ENCODE data around the gene CTBP2. TPM values are rescaled to one million over a fixed set of nuclear protein-coding genes. Genes with fewer than 3 reads are reported as not detected.

CTBP2 gene
- total and polyA plus RNA-seq, 10 donors = 6.7 to 74.4 (median 40.1) TPM

DNA sequence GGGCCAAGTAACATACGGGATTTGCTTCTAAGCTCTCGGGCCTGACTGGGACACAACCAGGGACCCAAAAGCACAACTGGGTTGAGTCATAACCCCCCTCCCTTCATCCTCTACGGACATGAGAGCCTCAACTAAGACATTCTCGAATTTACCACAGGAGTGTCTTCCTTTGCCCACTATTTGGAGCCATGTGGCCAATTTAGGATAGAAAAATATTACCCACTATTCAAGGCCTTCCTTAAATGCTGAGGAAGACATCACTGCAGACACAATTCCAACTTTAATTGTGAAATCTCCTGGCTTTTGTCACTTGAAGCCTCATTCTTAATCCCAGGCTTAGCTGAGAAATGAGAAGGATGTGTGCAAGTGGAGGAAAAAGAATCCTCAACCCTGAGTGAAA lies 11.8 kb downstream of the CTBP2 start:
- H3K36me3 ChIP-seq = peaks cover 0 to 6% (median 0%) of the 10 kb centered on the region in 6 donors
- H3K4me3 ChIP-seq = no peak overlapping the region
- H3K27me3 ChIP-seq (replicated peaks in 1 of 7) = peaks cover 0 to 90% (median 5%) of the 10 kb centered on the region in 7 donors
- peaks cover 43 to 100% (median 93%) of the 10 kb centered on the region in 6 donors for H3K4me1 ChIP-seq
- H3K9me3 ChIP-seq = no peaks in the 10 kb centered on the region
- intact Hi-C loops (cut with DNase I; ENCODE audit: low total_unique reads) = no loop called here
- peak overlapping the region in 4 of 8 donors; percentile 32 to 75 (median 62) for H3K27ac ChIP-seq
- WGBS, 5 donors = 32 to 50% (median 46%) methylated on average over 4 of the region's 4 CpGs
- DNase-seq = no peak
- no peak for TF ChIP-seq POLR2A (IDR thresholded peaks at IDR 0.05)
- no peak for TF ChIP-seq POLR2AphosphoS5 (IDR thresholded peaks at IDR 0.05)
- TF ChIP-seq, protein P1, sequence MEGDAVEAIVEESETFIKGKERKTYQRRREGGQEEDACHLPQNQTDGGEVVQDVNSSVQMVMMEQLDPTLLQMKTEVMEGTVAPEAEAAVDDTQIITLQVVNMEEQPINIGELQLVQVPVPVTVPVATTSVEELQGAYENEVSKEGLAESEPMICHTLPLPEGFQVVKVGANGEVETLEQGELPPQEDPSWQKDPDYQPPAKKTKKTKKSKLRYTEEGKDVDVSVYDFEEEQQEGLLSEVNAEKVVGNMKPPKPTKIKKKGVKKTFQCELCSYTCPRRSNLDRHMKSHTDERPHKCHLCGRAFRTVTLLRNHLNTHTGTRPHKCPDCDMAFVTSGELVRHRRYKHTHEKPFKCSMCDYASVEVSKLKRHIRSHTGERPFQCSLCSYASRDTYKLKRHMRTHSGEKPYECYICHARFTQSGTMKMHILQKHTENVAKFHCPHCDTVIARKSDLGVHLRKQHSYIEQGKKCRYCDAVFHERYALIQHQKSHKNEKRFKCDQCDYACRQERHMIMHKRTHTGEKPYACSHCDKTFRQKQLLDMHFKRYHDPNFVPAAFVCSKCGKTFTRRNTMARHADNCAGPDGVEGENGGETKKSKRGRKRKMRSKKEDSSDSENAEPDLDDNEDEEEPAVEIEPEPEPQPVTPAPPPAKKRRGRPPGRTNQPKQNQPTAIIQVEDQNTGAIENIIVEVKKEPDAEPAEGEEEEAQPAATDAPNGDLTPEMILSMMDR (IDR thresholded peaks at IDR 0.05 in 8 of 11, conservative IDR thresholded peaks at IDR 0.05 in 3 of 11) = no peak

DNA sequence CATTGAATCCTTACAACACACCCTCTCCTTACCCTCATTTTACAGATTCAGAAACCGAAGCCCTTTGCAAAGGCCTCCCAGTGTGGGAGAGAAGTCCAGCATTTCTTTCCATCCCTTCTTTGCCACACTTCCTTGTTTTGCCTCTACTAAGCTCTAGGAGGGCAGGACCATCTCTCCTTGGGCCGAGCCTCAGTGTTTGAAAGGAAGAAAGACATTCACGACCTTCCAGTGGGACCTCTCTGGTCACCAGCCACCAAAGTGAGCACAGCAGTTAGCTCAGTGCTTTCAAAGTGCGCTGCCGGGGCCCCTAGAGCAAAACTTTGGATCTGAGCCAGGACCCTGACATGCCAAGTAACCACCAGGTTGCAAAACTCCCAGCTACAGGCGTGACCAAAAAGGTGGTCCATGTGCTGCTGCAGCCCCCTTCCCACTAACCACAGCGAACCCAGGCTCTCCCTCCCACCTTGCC lies 12.4 kb downstream of the CTBP2 start:
- peaks cover 0 to 6% (median 0%) of the 10 kb centered on the region in 6 donors for H3K36me3 ChIP-seq
- H3K9me3 ChIP-seq = no peaks in the 10 kb centered on the region
- H3K4me1 ChIP-seq = peaks cover 38 to 100% (median 89%) of the 10 kb centered on the region in 6 donors
- TF ChIP-seq, protein P1 (IDR thresholded peaks at IDR 0.05 in 8 of 11, conservative IDR thresholded peaks at IDR 0.05 in 3 of 11) = no peak
- TF ChIP-seq POLR2AphosphoS5 (IDR thresholded peaks at IDR 0.05) = no peak
- TF ChIP-seq POLR2A (IDR thresholded peaks at IDR 0.05) = no peak
- H3K4me3 ChIP-seq = no peak overlapping the region
- 17 to 25% (median 23%) methylated on average over 7 of the region's 7 CpGs for WGBS, 5 donors
- H3K27me3 ChIP-seq (replicated peaks in 1 of 7) = peaks cover 0 to 86% (median 5%) of the 10 kb centered on the region in 7 donors
- intact Hi-C loops (cut with DNase I; ENCODE audit: low total_unique reads) = no loop called here
- no peak for DNase-seq
- peak overlapping the region in 7 of 8 donors; percentile 9 to 75 (median 60) for H3K27ac ChIP-seq

DNA sequence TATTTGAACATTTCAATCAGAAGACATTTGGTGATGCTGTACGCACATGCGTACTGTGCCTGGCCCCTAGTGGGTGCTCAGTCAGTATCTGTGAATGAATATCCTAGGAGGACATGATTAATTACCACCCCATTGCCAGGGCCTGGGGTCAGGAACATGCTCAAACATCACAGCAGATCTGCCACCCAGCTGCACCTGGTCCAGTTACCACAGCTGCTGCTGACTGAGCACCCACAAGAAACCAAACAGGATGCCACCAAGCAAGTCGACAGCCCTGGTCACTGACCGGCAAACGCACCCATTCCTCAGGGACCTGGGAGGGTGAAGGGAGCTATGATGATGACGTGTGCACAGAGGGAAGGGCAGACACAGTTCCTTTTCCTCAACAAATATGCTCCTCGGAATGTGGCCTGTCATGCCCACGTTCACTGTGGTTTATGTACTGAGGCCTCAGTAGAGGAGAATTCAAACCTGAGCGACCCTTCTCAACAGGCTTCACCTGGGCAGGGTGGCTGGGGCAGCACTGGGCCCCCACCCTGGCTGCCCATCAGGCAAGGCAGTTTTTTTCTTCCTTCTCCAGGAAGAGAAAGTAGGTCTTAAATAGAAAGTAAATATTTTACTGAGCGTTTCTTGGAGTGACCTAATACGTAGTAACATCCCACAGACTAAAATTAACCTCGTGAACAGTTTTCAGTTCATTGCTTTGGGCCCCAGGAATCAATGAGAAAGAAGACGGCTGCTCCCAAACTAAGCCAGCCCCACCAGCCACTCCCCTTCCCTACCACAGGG lies 13.4 kb downstream of the CTBP2 start:
- Histone ChIP-seq H3K27me3 (replicated peaks in 1 of 7) (peaks cover 0 to 83% (median under 1%) of the 10 kb centered on the region in 7 donors), H3K9me3 (no peaks in the 10 kb centered on the region), H3K36me3 (peaks cover 0 to 6% (median 0%) of the 10 kb centered on the region in 6 donors), H3K27ac (peak overlapping the region; percentile 6 to 75 (median 50)), H3K4me1 (peaks cover 28 to 100% (median 84%) of the 10 kb centered on the region in 6 donors), H3K4me3 (peak overlapping the region in 1 of 8 donors; percentile 9)
- DNase-seq = no peak
- WGBS, 5 donors = 19 to 27% (median 22%) methylated on average over 13 of the region's 13 CpGs
- no peak for TF ChIP-seq POLR2A (IDR thresholded peaks at IDR 0.05)
- peak in 2 of 3 donors; percentile 44 to 49 for TF ChIP-seq POLR2AphosphoS5 (IDR thresholded peaks at IDR 0.05)
- intact Hi-C loops (cut with DNase I; ENCODE audit: low total_unique reads) = no loop called here

DNA sequence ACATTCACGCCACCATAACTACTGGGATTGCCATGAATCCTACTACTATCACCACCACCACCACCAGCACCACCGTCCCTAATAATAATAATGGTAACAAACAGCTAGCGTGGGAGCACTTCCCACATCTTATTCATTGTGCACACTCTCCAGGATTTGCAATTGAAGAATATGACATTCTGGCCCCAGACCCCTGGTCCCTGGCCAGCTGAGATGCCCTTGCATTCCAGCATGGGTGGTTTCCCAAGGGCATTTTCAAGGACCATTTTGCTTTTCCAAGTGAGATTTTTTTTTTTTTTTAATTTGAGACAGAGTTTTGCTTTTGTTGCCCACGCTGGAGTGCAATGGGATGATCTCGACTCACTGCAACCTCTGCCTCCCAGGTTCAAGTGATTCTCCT lies 14.7 kb downstream of the CTBP2 start:
- TF ChIP-seq POLR2AphosphoS5 (IDR thresholded peaks at IDR 0.05) = peak in 1 of 3 donors; percentile 28
- TF ChIP-seq POLR2A (IDR thresholded peaks at IDR 0.05) = no peak
- intact Hi-C loops (cut with DNase I; ENCODE audit: low total_unique reads) = no loop called here
- Histone ChIP-seq H3K36me3 (no peaks in the 10 kb centered on the region), H3K4me3 (no peak overlapping the region), H3K4me1 (peaks cover 25 to 100% (median 78%) of the 10 kb centered on the region in 6 donors), H3K9me3 (no peaks in the 10 kb centered on the region), H3K27me3 (replicated peaks in 1 of 7) (peaks cover 0 to 74% (median 0%) of the 10 kb centered on the region in 7 donors), H3K27ac (peak overlapping the region in 6 of 8 donors; percentile 32 to 75 (median 62))
- 69 to 80% (median 75%) methylated on average over 5 of the region's 5 CpGs for WGBS, 5 donors
- DNase-seq = no peak

Data from spleen (tissue), 11 donors.